GM18526 (cell line): ENCODE results near the gene CHKA.

Experiments used
- POLR2A ChIP-seq: IDR thresholded peaks from 3 replicates; pipeline ENCODE4 v1.6.1; 2011; ENCODE audit not compliant: insufficient read length; ENCODE audit errors: extremely low read depth

CHKA gene

GRCh38 chr11:68099057-68099456 is 22.1 kb downstream of the CHKA start:
- TF ChIP-seq POLR2A, result no peak

GRCh38 chr11:68096962-68097361 is 24.2 kb downstream of the CHKA start:
- no peak for TF ChIP-seq POLR2A

GRCh38 chr11:68093565-68093964 is 27.6 kb downstream of the CHKA start:
- no peak for TF ChIP-seq POLR2A

- TF ChIP-seq POLR2A, result no peak
Observed at GRCh38 chr11:68092411-68092810, 28.8 kb downstream of the CHKA start.

DNA sequence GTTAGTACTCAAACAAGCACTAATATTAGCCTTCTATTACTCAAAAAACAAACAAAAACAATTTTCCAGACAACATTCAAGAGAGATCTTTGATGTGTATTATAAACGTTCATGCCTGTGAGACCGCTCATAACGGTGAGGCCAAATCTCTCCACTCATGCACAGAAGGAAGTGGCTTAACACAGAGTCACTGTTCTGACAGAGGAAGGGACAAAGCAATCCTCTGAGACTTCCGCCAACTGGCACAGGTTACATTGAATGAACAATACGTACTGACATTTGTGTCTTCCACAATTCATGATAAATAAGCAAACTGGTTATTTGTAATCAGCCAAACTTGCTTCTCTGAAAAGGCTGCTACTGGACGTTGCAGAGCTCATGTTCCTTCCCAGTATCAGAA is 30.5 kb downstream of the CHKA start:
- TF ChIP-seq POLR2A, result no peak

DNA sequence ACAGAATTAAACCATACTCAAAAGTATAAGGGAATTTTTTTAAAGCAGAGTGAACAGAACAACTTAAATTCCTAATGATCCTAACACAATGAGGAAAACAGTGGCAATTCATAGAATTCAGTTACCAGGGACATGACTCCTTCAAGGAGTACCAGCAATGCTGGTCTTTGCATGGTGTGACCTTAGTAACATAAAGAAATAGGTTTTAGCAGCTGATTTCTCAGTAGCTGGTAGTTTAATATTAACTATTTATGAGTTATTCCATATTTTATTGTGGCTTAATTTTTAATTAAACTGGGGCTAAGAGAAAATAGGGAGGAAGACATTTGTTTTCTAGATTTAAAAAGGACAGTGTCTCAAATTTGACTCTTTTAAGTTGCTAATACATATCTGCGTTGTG is 30.9 kb downstream of the CHKA start:
- no peak for TF ChIP-seq POLR2A

DNA sequence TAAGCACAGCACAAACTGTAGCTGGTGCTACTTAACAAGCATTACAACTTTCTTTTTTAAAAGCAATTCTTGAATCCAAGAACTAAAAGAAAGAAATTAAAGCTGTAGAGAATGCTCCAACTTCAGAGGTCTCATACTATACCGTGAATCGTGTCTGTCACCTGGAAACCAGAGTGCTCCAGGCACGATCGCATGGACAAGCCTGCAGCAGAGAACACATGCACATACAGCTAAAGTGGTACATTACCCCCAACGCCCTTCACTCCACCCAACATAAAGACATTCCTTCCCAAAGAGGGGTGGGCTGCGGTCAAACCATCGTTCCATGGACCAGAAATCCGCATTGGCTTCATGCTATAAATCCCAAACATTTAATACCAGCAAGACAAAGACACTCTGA is 31.5 kb downstream of the CHKA start:
- TF ChIP-seq POLR2A, result no peak

DNA sequence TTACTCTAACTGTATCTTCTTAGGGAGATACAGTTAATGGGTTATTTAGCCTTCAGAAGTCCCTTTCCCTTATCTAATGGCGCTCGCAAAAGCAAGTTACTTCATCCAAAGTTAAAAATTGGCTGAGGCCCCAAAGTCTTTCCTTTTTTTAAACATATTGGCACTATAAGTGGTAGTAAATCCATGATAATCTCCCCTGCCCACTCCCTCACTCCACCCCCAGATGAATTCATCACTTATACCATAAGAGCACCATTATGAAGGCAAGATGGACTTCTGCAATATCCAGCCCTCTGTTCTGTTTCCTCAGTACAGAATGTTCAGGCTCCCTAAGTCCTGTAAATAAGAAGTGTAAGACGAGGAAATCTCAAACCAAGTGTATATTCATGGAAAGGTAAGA is 37.7 kb downstream of the CHKA start:
- no peak for TF ChIP-seq POLR2A

GRCh38 chr11:68082481-68082880 is 38.7 kb downstream of the CHKA start:
- no peak for TF ChIP-seq POLR2A

DNA sequence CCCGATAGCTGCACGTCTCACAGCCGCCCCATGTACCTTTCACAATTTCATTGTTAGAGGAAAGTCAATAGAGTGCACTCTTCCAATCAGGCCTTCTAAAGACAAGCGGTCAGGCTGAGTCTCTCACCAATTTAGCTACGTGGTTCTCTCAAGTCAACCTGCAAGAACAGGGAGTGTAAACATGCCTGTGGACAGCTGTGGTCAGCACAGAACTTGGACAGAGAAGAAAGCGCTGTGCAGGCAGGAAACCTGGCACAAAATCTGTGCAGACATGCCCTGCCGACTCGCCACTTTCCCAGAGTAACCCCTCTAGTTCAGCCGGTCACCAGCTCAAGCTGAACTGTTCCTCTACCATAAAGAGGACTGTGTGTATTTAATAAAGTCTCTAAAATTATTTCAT is 39.5 kb downstream of the CHKA start:
- TF ChIP-seq POLR2A, result no peak

DNA sequence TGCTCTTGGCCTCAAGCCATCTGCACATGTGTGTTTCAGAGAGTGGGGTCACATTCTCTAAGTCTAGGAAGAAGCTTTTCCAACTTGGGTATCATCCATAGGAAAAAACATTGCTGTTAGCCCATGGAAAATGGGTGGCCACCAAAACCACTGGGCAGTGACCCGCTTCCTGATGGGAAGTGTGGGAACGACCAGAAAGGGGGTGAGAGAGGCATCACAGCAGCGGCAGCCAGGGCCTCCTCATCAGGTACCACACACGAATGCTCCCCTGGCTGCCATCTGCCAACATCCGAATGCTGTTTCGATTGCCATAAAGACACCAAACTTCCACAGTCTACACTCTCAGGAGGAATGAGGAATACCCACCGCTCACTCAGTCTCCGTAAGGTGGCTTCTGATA is 40.3 kb downstream of the CHKA start:
- TF ChIP-seq POLR2A, result no peak

- TF ChIP-seq POLR2A, result no peak
Observed at GRCh38 chr11:68077617-68078582, 43.3 kb downstream of the CHKA start.

DNA sequence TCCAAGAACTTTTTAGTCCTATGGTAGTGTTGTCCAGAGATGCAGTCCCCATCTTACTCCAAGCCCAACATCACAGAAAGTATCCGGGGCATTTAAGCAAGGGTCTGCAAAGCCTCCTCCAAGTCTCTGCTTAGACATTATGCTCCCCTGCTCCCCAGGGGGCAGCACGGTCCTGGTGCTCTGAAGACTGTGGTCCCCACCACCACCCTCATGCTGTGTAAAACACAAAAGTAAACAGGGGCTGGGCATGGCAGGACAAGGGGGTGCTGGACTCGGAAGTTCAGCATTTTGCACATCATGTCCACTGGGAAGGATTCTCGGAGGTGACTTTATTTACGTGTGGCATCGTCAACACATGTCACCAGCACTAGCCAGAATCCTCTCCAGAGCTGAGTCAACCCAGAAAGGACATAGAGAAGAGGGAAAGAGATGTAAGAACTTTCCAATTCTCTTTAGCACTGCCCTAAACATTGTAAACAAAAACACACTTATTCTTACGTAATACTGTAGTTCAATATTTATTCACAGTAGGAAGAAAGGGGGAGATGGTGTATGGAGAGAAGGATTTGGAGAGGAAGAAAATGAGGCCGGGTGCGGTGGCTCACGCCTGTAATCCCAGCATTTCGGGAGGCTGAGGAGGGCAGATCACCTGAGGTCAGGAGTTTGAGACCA is 44.7 kb downstream of the CHKA start:
- no peak for TF ChIP-seq POLR2A

DNA sequence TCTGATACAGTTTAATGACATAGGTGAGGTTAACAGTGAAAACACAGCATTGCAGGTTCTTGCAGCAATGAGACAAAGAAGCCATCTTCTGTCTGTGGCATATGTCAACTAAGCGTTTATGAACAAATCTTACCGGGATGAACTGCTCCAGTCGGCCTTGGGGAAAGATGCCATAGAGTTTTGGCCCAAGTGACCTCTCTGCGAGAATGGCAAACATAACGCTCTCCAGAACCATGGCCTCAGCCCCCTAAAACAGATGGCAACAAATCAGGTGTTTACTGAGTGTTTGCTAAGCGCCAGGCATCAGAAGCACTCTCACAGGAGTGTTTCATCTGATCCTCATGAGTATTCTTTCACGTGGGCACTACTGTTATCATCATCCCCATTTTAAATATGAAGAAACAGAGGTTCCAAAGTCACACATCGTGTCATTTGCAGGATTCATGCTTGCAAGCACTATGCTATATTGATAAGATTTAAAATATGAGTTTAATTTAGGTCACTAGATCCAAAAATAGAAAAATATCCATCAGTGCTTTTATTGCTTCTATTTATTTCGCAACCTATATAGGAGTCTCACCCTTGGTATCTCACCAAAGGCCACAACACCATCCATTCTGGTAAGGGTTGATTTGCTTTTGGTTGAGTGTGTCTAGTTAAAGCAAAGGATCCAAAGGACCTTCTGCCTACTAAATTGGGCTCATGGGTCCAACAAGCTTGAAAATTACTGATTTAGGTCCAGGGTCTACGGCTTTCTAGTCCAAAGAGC is 46.4 kb downstream of the CHKA start:
- TF ChIP-seq POLR2A, result no peak

DNA sequence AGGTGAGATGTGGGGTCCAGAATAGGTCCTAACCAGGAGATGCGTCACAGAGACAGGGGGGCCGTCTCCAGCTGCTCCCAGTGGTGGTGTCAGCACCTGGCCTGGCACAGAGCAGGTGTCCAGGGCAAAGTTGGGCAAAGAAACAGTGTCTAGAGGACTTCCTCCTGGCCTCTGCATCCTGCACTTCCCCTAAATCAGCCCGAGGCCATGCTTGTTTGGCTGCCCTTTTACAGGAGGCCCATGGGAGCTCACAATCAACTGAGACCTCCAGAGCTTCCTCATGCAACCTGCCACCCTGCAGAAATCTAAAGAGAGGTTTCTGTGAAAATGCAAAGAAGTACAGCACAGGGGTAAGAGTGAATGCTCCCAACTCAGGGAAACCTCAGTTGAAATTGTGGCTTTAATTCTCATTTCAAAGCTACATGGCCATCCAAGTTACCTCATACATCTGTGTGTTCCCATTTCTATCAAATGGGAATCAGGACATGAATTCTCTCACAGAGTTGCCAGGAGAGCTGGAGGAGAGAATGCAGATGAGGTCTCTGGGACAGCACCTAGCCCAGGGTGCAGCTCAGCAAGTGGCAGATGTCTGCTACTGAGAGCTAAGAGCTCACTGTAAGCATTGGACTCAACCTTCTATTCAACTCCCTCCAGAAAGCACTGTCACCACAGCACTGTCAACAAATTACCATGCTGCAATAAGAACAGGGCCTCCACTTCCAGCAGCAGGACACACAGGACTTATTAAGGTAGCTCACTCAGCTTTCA is 49.7 kb downstream of the CHKA start:
- no peak for TF ChIP-seq POLR2A
